Caki2 (cell line): ENCODE data around the gene CFAP97. TPM values are rescaled to one million over a fixed set of nuclear protein-coding genes. Genes with fewer than 3 reads are reported as not detected.
"Not testable (repeated sequence)": the region's sequence is repeated elsewhere in the genome, so short reads cannot be mapped to it uniquely, and the experiment has no call there.

ENCODE experiments used
- DNase-seq: peaks from one replicate; pipeline ENCODE4 v3.0.0-alpha.2; 2015; ENCODE audit warnings: low read depth
- in situ Hi-C: cut with HindIII; loops from 2 replicates; pipeline ENCODE4 v1.10.0; 2016; ENCODE audit warnings: low sequenced_read_pairs, low pct_unique_long_range_greater_than_20kb, mixed read lengths
- total RNA-seq: library from RNA; depleted of rRNA; stranded (reverse); fragments of >200 nt; shearing (Covaris generic); gene quantifications from 2 replicates; pipeline ENCODE4 v1.2.3, GENCODE V29; 2014; ENCODE audit warnings: low replicate concordance; rRNA removed

Gene CFAP97
- total RNA-seq, 1 experiment from 2014 or later, result 14.1 TPM

- in situ Hi-C loops, result no loop called here
- DNase-seq, result peak; percentile 28
Observed at GRCh38 chr4:185122681-185123345, 81.0 kb downstream of the CFAP97 start.

GRCh38 chr4:185120631-185120946 lies 83.2 kb downstream of the CFAP97 start:
- DNase-seq, result no peak
- in situ Hi-C loops, result no loop called here

GRCh38 chr4:185119927-185120630 lies 83.7 kb downstream of the CFAP97 start:
- in situ Hi-C loops, result no loop called here
- DNase-seq, result no peak

- in situ Hi-C loops, DNase-seq: not testable (repeated sequence)
Observed at GRCh38 chr4:185119467-185119866, 84.3 kb downstream of the CFAP97 start.

GRCh38 chr4:185118876-185119275 lies 84.9 kb downstream of the CFAP97 start:
- in situ Hi-C loops, result no loop called here
- no peak for DNase-seq

- no peak for DNase-seq
- in situ Hi-C loops, result no loop called here
Observed at GRCh38 chr4:185117300-185117934, 86.4 kb downstream of the CFAP97 start.

GRCh38 chr4:185115827-185116232 lies 88.0 kb downstream of the CFAP97 start:
- DNase-seq, result peak; percentile 92
- in situ Hi-C loops, result no loop called here

- DNase-seq, result no peak
Observed at GRCh38 chr4:185113340-185113739, 90.5 kb downstream of the CFAP97 start.

GRCh38 chr4:185112104-185112503 lies 91.7 kb downstream of the CFAP97 start:
- in situ Hi-C loops, result no loop called here
- peak; percentile 90 for DNase-seq

More at GRCh38 chr4:185113340-185113739, 90.5 kb downstream of the CFAP97 start:
- in situ Hi-C loops, result no loop called here

GRCh38 chr4:185110375-185110823 lies 93.4 kb downstream of the CFAP97 start:
- in situ Hi-C loops, result no loop called here
- no peak for DNase-seq

- no peak for DNase-seq
- in situ Hi-C loops, result no loop called here
Observed at GRCh38 chr4:185109736-185110135, 94.1 kb downstream of the CFAP97 start.

Other genes starting within 250 kb of the CFAP97 start
- gene HELT, start 185.5 kb downstream of the CFAP97 start, total RNA-seq, result not detected in 2 replicates
- gene SLC25A4, start 60.7 kb downstream of the CFAP97 start, total RNA-seq, result 13.2 and 23.3 TPM in 2 replicates
- 20.7 and 26.2 TPM in 2 replicates for gene SNX25, start 5.6 kb upstream of the CFAP97 start, total RNA-seq
- gene LRP2BP, start 191.9 kb upstream of the CFAP97 start, total RNA-seq, result 0.14 TPM in 1 of 2 replicates, not detected in the other
- 15.3 and 36.6 TPM in 2 replicates for gene ANKRD37, start 192.8 kb upstream of the CFAP97 start, total RNA-seq
- gene UFSP2, start 222.0 kb upstream of the CFAP97 start, total RNA-seq, result 29.6 and 63.3 TPM in 2 replicates